Sciatic nerve (tissue), 2 donors: ENCODE measurements around the gene ZNF438. TPM values are rescaled to one million over a fixed set of nuclear protein-coding genes. Genes with fewer than 3 reads are reported as not detected.

Experiments
- ATAC-seq: fragments of 200-7000 bp; cut with Tn5 transposase; one replicate; pipeline ENCODE4 v1.9.1; 2020; ENCODE audit warnings: mild to moderate bottlenecking, moderate library complexity
- DNase-seq: peaks from one replicate; pipeline ENCODE4 v3.0.0-alpha.2; 2020; ENCODE audit warnings: low spot score
- intact Hi-C: fragments of 100-400 bp; cut with DNase I; formaldehyde crosslinking; loops from one replicate; pipeline ENCODE4 v1.14.2; 2022
- total RNA-seq: library from RNA; stranded (reverse); fragmentation: NEBNext Ultra II Directional; extraction: Animal tissue kit (Norgen Biotek cat#: 25700); gene quantifications from one replicate; pipeline ENCODE4 v1.2.1, GENCODE V29; 2021
- donor health status: DM: no; HTN: no; CAD: no.
- donor health status: DM: no; HTN: no; CAD: no.

The ZNF438 gene
- total RNA-seq, 1 donor from 2014 or later, result 15.3 TPM

DNA sequence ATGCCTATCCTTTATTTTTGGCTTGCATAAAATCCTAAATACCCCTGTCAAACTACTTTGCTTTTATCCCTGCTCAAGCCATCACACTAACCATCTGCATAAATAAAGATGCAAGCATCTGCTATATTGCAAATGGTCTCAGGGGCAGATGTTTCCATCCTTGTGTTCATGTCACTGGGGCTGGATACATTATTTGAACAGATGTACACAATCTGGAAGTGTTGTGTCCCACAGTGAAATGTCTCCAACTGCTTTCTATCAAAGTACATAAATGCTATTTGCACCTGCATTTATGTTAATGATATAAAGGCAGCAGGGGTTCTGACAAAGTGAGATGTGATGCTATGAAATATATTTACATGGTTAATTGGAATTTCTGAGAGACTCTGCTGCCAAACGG, 163.1 kb downstream of the ZNF438 start:
- intact Hi-C loops, result no loop called here
- DNase-seq (no peak), ATAC-seq (no peak)

- DNase-seq, result no peak
- intact Hi-C loops, result no loop called here
Observed at GRCh38 chr10:30866896-30867295, 164.8 kb downstream of the ZNF438 start.

DNA sequence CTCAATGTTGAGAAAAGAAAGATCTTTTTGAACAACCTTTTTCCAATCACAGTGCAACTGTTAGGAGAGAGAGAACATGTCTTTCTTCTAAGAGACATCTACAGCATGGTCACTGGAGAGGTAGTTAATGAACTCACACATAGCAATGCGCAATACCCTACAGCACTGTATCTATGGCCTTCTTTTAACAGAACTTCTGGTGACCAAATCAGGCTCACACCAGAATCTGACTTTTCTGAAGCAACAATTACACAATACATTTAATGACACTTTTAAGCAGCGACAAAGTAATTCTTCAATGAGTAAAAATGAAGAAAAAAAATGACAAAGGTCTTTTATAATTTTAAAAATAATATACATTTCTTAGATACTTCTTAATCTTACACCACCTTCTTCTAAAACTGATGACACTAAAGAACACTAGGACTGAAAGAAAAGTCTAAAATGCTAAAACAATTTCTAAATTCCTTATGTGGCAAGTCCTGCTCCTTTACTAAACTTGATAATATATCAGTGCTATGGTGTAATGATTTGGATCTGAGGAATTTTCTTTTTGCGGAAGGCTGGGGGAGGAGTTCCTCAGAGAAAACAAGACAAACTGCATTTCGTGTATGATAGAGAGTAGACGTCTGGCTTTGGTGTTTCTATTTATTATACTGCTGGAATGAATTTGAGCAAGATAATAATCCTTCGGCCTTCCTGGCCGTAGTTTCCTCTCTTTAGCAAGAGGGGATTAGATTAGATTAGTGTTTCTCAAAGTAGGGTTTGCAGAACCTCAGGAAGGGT, 166.3 kb downstream of the ZNF438 start:
- ATAC-seq, result no peak
- DNase-seq, result no peak
- intact Hi-C loops, result no loop called here

More at GRCh38 chr10:30866896-30867295, 164.8 kb downstream of the ZNF438 start:
- no peak for ATAC-seq

DNA sequence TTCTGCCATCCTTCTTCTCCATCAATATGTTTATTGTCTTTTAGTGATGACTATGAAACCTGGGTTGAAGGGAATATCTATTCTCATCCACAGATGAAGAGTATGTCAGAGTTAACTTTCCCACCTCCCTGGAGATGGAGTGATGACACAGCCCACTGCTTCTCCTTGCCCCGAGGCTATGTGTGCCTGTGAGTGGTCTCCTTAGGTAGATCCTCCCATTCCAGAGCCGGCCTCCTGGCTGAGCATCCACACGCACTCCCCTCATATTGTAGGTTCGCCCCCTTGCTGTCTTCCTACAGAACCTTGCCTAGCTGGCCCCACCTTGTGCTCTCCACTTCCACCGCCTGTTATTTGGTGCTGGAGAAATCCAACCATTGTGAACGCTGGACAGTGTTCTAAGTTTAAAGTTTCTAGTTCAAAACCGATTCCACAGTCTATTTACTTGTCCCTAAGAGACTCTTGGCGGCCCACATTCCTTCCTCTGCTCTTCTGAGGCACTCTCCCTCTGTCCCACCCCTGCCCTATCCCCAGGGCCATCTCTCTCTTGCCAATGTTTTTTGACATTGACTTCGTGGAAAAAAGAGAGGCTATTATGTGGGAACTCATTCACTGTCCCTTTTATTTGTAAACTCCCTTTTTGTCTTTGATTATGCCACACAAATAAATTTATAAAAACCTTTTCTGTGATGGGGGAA, 168.0 kb downstream of the ZNF438 start:
- ATAC-seq, result peak; percentile 34
- DNase-seq, result no peak
- intact Hi-C loops, result no loop called here

DNA sequence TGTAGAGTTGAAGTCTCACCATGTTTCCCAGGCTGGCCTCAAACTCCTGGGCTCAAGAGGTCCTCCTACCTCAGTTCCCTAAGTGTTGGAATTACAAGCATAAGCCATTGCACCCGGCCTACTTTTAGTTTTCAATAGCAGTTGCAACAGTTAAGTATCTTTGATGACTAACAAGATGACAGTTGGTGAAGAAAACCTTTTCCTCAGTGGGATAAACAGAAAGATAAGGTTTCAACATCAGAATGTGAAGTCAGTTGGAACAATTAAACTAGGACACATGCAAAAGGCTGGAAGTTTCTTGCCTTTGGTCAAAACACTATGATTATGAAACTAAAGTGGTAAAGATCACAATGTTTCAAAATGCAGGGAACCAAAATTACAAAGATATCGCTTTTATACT, 169.2 kb downstream of the ZNF438 start:
- intact Hi-C loops, result no loop called here
- DNase-seq (no peak), ATAC-seq (peak; percentile 42)

GRCh38 chr10:30861976-30862375, 169.7 kb downstream of the ZNF438 start:
- intact Hi-C loops, result no loop called here
- DNase-seq, result no peak
- ATAC-seq, result no peak

DNA sequence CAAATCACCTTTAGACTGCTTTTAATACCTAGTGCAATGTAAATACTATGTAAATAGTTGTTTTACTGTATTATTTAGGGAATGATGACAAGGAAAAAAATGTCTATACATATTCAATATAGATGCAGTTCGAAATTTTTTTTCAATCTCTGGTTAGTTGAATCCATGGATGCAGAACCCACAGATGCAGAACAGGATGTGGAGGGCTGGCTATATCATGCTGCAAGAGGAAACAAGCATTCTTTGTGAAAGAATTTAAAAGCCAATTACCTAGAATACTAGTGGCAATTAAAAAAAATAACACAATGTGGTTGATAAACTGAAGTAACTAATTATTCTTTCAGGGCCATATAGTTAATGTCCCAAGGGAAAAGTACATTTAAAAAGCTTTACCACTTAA, 170.4 kb downstream of the ZNF438 start:
- intact Hi-C loops, result no loop called here
- ATAC-seq (no peak), DNase-seq (no peak)

DNA sequence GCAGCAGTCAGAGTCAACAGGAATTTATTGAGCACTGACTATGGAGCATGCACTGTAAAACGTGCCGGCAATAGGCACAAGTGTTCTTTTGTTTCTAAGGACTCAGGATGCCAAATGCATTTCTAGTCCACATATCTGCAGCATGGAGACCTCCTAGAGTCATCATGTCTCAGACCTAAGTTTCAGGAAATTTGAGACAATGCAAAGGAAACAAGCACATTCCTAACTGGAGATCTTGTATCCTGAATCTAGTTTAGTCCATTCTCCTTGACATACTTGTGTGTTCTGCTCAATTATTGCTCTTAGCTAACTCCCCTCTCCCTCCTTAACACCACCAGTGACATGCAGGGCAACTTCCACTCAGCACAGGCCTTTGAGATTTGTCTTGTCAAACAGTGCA, 173.2 kb downstream of the ZNF438 start:
- DNase-seq, result no peak
- peak; percentile 3 for ATAC-seq
- intact Hi-C loops, result no loop called here

GRCh38 chr10:30857803-30858202, 173.9 kb downstream of the ZNF438 start:
- DNase-seq, result peak; percentile 85
- peak; percentile 96 for ATAC-seq
- intact Hi-C loops, result no loop called here

DNA sequence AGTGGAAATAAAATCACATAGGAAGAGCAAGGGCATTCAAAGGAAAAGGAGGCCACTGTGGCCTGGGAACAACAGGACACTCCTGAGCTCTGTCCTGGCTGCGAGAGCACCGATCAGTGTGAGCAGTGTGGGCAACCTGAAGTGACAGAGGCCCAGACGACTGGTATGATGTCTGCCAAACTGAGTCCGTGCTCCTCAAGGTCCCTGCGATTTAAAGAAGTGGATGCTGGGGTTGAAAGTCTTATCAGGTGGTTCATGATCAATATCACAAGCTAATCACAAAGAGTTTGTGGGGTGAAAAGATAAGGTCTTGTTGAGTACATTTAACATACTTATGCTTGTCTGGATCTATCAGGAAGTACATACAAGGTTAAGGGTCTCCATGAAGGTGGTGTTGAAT, 176.5 kb downstream of the ZNF438 start:
- intact Hi-C loops, result no loop called here
- ATAC-seq (no peak), DNase-seq (no peak)

- intact Hi-C loops, result no loop called here
- no peak for DNase-seq
- ATAC-seq, result no peak
Observed at GRCh38 chr10:30854656-30855055, 177.0 kb downstream of the ZNF438 start.

DNA sequence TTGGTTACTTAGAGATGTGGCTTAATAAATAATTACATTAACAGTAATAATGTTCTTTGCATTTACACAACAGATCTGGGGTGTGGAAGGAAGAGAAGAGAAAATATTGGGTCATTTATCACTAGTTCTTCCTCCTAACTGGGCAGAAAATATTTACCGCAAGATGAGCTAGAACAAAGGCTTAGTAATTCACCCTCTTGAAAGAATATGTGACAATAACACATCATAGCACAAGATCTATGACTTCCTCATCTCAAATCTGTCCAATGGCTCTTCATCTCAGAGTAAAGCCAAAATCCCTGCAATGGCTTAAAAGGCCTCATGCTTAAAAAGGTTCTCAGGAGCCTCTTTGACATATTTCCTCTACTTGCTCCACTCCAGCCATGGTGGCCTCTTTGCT, 178.6 kb downstream of the ZNF438 start:
- ATAC-seq (no peak), DNase-seq (no peak)
- intact Hi-C loops, result no loop called here

GRCh38 chr10:30850776-30851175, 180.9 kb downstream of the ZNF438 start:
- ATAC-seq (no peak), DNase-seq (no peak)
- intact Hi-C loops, result no loop called here

DNA sequence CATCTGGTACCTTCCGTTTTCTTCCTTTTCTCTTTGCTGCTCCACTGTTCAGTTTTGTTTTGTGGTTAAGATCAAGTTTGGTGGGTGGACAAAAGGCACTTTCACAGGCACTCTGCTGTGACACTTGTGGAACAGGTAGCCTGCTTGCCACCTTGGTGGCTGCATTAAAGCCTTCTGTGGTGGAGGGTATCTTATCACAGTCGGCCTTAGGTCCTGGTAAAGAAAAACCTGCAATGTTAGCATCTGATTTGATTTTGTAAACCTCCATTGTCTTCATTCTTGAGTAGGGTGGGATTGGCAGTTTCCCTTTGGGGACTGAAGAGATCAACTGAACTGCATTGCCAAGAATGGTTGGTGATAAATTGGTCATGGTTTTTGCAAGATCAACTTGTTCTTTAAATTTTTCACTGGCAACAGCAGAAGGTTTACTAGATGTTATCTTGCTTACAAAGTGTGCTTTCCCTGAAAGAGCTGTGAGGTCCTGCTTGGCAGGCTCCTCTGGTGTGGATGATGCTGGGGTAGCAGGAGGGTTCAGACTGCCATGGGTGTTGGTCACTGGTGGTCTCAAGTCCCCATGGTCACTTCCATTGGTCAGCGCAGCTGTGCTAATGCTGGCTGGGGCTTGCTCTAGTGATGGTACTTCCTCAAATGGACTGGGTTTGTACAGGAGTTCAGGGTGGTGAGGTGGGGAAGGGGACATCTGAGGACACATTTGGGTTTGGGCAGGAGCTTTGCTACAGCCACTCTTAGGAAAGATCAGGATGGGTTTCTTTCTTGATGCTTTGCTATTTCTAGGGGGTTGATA, 182.2 kb downstream of the ZNF438 start:
- DNase-seq, result no peak
- intact Hi-C loops, result no loop called here
- ATAC-seq, result no peak

DNA sequence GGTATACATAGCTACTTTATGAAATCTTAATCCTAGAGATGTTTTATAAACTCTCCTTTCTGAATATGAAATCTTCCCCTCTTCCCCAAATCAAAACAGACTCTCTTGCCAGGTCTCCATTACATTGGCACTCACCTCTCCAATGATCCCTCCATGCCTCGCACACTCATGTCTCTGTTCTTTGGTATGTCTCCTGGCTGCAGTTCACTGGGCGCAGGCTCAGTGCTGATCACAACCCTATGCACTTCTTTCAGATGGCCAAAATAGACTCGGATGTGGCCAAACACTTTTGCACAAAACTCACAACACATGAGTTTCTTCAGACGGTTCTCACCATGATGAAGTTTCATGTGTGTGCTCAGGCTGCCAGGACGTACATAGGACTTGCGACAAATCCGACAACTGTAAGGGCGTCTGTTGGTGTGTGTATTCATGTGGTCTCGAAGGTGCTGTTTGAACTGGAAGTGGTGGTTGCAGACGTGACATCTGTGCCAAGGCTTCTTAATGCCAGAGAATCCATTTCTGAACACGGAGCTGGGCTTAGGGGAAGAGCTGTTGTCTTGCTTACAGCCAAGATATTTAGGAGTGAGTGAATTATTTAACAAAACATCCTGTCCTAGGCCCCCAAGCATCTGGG, 183.2 kb downstream of the ZNF438 start:
- intact Hi-C loops, result no loop called here
- ATAC-seq, result no peak
- no peak for DNase-seq

GRCh38 chr10:30847642-30848041, 184.0 kb downstream of the ZNF438 start:
- DNase-seq, result no peak
- intact Hi-C loops, result no loop called here
- peak; percentile 51 for ATAC-seq

GRCh38 chr10:30847199-30847598, 184.5 kb downstream of the ZNF438 start:
- ATAC-seq, result no peak
- no peak for DNase-seq
- intact Hi-C loops, result no loop called here

GRCh38 chr10:30846710-30847109, 185.0 kb downstream of the ZNF438 start:
- no peak for DNase-seq
- intact Hi-C loops, result no loop called here
- ATAC-seq, result peak; percentile 12

DNA sequence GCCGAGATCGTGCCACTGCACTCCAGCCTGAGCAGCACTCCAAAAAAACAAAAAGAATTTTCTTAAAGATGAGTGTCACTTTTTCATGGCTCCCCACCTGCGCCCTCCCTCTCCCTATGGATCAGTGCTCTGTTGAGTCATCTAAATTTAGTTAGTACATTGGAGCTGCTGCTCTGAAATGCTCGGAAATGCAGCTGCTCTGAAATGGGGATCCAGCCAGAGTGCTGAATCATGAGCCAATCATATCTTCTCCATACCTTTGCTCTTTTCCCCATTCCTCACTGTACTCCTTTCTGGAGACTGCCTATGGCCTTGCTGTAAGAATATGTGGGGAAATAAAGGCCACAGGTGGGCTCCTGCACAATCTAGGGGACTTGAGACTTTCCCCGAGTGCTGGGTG, 188.8 kb downstream of the ZNF438 start:
- no peak for DNase-seq
- intact Hi-C loops, result no loop called here
- ATAC-seq, result no peak
